Fibroblast of lung (primary cell): Measurements from ENCODE around the gene MTURN. TPM values are rescaled to one million over a fixed set of nuclear protein-coding genes. Genes with fewer than 3 reads are reported as not detected.

Experiments used
- DNase-seq, 2 donors: peaks; one replicate each; pipeline versions ENCODE4 v3.0.0 to v3.0.0-alpha.2; 2010; ENCODE audit warnings: low read depth in 2 of 2
- H2AFZ ChIP-seq: 2 replicates; pipeline ENCODE4 v1.5.1; 2012; ENCODE audit warnings: low read length, control low read depth, inconsistent platforms
- H3K27ac ChIP-seq: 2 replicates; pipeline ENCODE4 v1.5.1; 2011; ENCODE audit warnings: low read length, control low read depth; ENCODE audit not compliant: insufficient read depth
- H3K27me3 ChIP-seq: 2 replicates; pipeline ENCODE4 v1.5.1; 2011; ENCODE audit warnings: mild to moderate bottlenecking, low read length; ENCODE audit not compliant: control insufficient read depth, insufficient read depth
- H3K36me3 ChIP-seq: 2 replicates; pipeline ENCODE4 v1.5.1; 2011; ENCODE audit warnings: low read length; ENCODE audit not compliant: control insufficient read depth, insufficient read depth
- H3K4me1 ChIP-seq: 2 replicates; pipeline ENCODE4 v1.5.1; 2011; ENCODE audit warnings: low read length; ENCODE audit not compliant: control insufficient read depth, insufficient read depth; ENCODE audit errors: extremely low read depth
- H3K4me2 ChIP-seq: 2 replicates; pipeline ENCODE4 v1.5.1; 2011; ENCODE audit warnings: low read length, control low read depth; ENCODE audit not compliant: insufficient read depth; ENCODE audit errors: extremely low read depth
- H3K4me3 ChIP-seq, 4 experiments: fragments of 200-600 bp in 1 of 4; sonication (generic) in 1 of 4; replicated peaks in 1 of 4; 2 replicates each; pipeline ENCODE4 v1.5.1; 2011 to 2016; ENCODE audit warnings: low read length in 4 of 4, low read depth in 3 of 4, mild to moderate bottlenecking in 3 of 4, control low read depth in 2 of 4, inconsistent platforms in 1 of 4, mixed read lengths in 1 of 4; ENCODE audit not compliant: insufficient read depth in 1 of 4; ENCODE audit errors: control extremely low read depth in 1 of 4
- H3K79me2 ChIP-seq: 2 replicates; pipeline ENCODE4 v1.5.1; 2012; ENCODE audit warnings: mild to moderate bottlenecking, low read length, inconsistent platforms; ENCODE audit not compliant: control insufficient read depth, insufficient read depth
- H3K9ac ChIP-seq: 2 replicates; pipeline ENCODE4 v1.5.1; 2011; ENCODE audit warnings: mild to moderate bottlenecking, low read length, control low read depth; ENCODE audit not compliant: insufficient read depth
- H3K9me3 ChIP-seq: 2 replicates; pipeline ENCODE4 v1.5.1; 2012; ENCODE audit warnings: low read depth, low read length; ENCODE audit not compliant: control insufficient read depth, insufficient read depth
- H4K20me1 ChIP-seq: 2 replicates; pipeline ENCODE4 v1.5.1; 2011; ENCODE audit warnings: low read length; ENCODE audit not compliant: control insufficient read depth, insufficient read depth; ENCODE audit errors: extremely low read depth
- CTCF ChIP-seq, 2 donors: IDR thresholded peaks in 1 of 2; conservative IDR thresholded peaks in 1 of 2; 1 replicate in 1 of 2; 2 replicates in 1 of 2; pipeline ENCODE4 v1.5.1; 2011 to 2012; ENCODE audit warnings: low read length in 2 of 2, control low read depth in 1 of 2, inconsistent platforms in 1 of 2, low read depth in 1 of 2, mild to moderate bottlenecking in 1 of 2
- EZH2 ChIP-seq: IDR thresholded peaks from 2 replicates; pipeline ENCODE4 v1.5.1; 2012; ENCODE audit warnings: low read length, control low read depth, mild to moderate bottlenecking; ENCODE audit errors: missing control alignments
- polyA plus RNA-seq, 2 donors: library from polyadenylated mRNA; depleted of rRNA in 1 of 2; stranded (reverse) in 1 of 2; unstranded in 1 of 2; fragments of >200 nt; gene quantifications; 2 replicates each; pipeline ENCODE4 v1.2.1, GENCODE V29; 2011 to 2012; ENCODE audit warnings: missing spikeins in 1 of 2
- total RNA-seq: library from RNA; depleted of rRNA; stranded (reverse); fragments of >200 nt; gene quantifications from 2 replicates; pipeline ENCODE4 v1.2.1, GENCODE V29; 2014

The MTURN gene
- total and polyA plus RNA-seq, 2 donors (not counting 1 experiment from before 2014, with no cell fraction given), result 7.1 to 12.9 TPM

- Histone ChIP-seq H3K79me2 (no peaks in the 10 kb centered on the region), H3K4me1 (no peaks in the 10 kb centered on the region), H4K20me1 (no peaks in the 10 kb centered on the region), H3K4me2 (no peak overlapping the region), H2AFZ (no peak overlapping the region), H3K27me3 (no peaks in the 10 kb centered on the region), H3K9me3 (no peaks in the 10 kb centered on the region), H3K27ac (no peak overlapping the region), H3K9ac (no peak overlapping the region), H3K36me3 (peaks cover 1% of the 10 kb centered on the region), H3K4me3 (no peak overlapping the region)
- DNase-seq, result no peak
- no peak for TF ChIP-seq EZH2
- no peak for TF ChIP-seq CTCF (conservative IDR thresholded peaks at IDR 0.05 in 1 of 2, IDR thresholded peaks at IDR 0.05 in 1 of 2; ENCODE audit: low read depth in 1 of 2, low read length in 2 of 2)
Measured at GRCh38 chr7:30162133-30162532, 27.3 kb downstream of the MTURN start.

- H3K27me3 ChIP-seq, result no peaks in the 10 kb centered on the region
- H3K4me3 ChIP-seq, result no peak overlapping the region
- no peak overlapping the region for H3K4me2 ChIP-seq
- H3K9ac ChIP-seq, result no peak overlapping the region
- TF ChIP-seq CTCF (conservative IDR thresholded peaks at IDR 0.05 in 1 of 2, IDR thresholded peaks at IDR 0.05 in 1 of 2; ENCODE audit: low read depth in 1 of 2, low read length in 2 of 2) (no peak), EZH2 (no peak)
- H3K9me3 ChIP-seq, result no peaks in the 10 kb centered on the region
- no peaks in the 10 kb centered on the region for H3K79me2 ChIP-seq
- peaks cover 1% of the 10 kb centered on the region for H3K36me3 ChIP-seq
- no peak overlapping the region for H3K27ac ChIP-seq
- H2AFZ ChIP-seq, result no peak overlapping the region
- no peaks in the 10 kb centered on the region for H4K20me1 ChIP-seq
- H3K4me1 ChIP-seq, result no peaks in the 10 kb centered on the region
- peak; percentile 40 to 77 for DNase-seq
Measured at GRCh38 chr7:30162622-30163124, 27.9 kb downstream of the MTURN start.

- peaks cover 1% of the 10 kb centered on the region for H3K36me3 ChIP-seq
- TF ChIP-seq EZH2 (no peak), CTCF (conservative IDR thresholded peaks at IDR 0.05 in 1 of 2, IDR thresholded peaks at IDR 0.05 in 1 of 2; ENCODE audit: low read depth in 1 of 2, low read length in 2 of 2) (no peak)
- H3K9me3 ChIP-seq, result no peaks in the 10 kb centered on the region
- H2AFZ ChIP-seq, result no peak overlapping the region
- H3K27ac ChIP-seq, result no peak overlapping the region
- H4K20me1 ChIP-seq, result no peaks in the 10 kb centered on the region
- H3K9ac ChIP-seq, result no peak overlapping the region
- no peak overlapping the region for H3K4me2 ChIP-seq
- no peak overlapping the region for H3K4me3 ChIP-seq
- no peaks in the 10 kb centered on the region for H3K4me1 ChIP-seq
- DNase-seq, result peak in 1 of 2 donors; percentile 33
- no peaks in the 10 kb centered on the region for H3K79me2 ChIP-seq
- H3K27me3 ChIP-seq, result no peaks in the 10 kb centered on the region
Measured at GRCh38 chr7:30163231-30163894, 28.6 kb downstream of the MTURN start.
